Measurements from ENCODE around the gene RPS21.

Gene RPS21
- 40.8 to 119 (median 74.2) reads per million in 17 experiments for total RNA-seq

DNA sequence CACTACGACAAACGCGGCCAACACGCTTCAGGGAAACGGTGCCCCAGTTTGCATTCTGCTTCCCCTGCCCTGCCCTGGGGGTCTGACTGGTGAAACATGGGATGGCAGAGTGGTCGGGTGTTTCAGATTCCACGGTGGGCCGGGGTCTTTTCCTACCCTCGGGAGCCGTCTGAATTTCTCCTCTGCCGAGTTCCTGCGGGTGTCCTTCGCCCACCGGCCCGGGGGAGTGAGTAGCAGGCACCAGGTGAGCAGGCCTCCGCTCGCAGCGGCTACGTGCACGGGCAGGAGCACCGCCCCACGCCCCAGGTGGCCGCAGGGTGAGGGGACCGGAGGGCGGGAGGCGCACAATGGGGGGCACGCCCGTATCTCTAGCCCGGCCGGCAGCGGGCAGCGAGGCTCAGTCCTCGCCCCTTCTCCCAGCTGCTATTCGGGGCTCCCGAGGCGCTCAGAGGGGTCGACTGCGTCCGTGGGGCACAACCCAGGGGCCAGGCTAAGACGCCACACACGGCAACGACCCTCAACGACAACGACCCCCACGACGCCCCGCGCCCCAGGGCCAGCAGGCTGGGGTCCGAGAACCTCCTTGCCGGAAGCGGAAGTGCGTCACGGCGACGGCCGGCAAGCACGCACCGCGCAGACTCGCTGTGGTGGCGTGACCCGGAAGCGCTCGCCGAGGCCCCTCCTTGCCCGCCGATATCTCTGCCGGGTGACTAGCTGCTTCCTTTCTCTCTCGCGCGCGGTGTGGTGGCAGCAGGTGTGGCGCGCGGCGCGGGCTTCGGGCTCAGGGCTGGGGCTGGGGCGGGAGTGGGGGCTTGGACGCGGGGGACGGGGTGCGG, at the start of gene RPS21:
TSS of gene RPS21 (plus strand) at position 721 of the 836 bp plus-strand sequence. CDS start 236 bp downstream, outside the sequence.
- DNase-seq = peak; percentile 93 to 97 (median 96)

GRCh38 chr20:62337558-62338293, 49.2 kb upstream of the RPS21 start:
- DNase-seq = peak in 1 of 4 experiments; percentile 8

DNA sequence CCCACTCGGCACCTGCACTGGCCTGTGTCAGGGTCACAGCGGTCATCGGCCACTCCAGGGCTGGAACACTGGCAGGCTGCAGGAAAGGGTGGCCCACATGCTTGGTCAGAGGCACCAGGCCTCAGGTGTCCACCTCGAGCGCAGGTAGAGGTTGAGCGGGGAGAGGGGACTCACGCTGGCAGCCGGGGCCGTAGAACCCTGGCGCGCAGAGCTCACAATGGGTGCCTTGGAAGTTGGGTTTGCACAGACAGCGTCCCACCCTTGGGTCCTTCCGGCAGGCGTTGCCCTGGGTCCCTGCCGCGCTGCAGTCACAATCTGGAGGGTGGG, 48.6 kb upstream of the RPS21 start:
- no peak for DNase-seq

DNA sequence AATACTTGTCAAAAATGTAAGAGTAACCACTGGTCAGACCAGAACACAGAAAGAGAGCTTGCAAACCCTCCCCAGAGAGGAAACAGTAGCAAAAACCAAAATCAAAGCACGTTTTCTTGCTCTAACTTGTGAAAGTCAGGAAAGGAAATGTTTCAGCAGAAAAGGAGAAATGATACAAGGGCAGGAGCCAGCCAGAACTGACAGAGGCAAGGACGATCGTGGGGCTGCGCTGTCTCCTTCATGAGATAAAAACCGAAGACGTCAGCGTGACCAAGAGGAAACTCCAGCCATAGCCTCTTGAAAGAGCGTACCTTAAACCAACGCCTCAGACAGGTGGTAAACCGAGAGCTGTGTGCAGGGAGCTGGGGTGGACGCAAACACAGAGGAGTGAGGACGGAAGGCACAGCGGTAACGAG, 47.2 kb upstream of the RPS21 start:
- DNase-seq = peak; percentile 20 to 65 (median 55)

DNA sequence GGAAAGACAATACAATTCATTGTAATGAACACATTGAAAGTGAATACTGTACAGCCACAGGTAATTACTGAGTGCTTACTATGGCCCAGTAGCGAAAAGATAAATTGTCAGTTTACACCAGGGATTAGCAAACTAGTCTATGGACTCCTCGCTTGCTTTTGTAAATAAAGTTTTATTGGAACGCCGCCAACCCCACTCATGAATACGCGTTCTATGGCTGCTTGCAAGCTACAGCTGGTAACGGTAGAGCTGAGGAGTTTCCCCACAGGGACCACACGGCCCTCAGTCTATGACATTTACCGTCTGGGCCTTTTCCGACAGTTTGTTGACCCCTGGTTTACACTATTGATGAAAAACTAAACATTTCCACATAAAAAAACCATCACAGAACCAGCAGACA, 44.0 kb upstream of the RPS21 start:
- DNase-seq = no peak

GRCh38 chr20:62344092-62344491, 42.8 kb upstream of the RPS21 start:
- DNase-seq = no peak

- no peak for DNase-seq
Observed at GRCh38 chr20:62344782-62345181, 42.1 kb upstream of the RPS21 start.

DNA sequence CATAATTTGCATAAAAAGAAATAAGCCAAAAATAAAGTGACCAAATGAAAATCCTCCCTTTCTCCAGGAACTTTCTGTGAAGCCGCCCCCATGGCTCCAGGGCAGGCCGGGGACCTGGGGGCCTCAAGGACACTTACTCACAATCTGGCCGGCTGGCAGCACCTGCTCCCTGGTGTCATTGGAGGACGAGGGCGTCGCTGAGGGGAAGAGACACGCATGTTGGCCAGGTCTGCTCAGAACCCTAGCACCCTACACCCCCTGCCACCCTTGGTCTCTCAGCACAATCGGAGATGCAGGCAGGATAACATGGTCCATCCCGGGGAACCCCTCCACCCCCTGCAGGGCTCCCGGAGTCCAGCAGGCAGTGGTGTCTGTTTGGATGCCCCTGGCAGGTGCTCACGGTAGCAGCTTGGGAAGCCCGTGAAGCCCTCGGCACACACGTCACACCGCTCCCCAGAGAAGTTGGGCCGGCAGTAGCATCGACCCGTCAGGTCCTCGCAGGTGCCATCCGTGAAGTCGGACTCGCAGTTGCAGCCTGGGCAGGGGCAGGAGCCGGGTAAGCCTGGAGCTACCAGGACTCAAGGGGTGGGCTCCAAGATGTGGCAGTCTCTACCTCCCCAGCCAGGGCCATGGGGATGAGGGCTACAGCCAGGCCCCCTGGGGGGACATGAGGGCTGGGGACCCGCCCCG, 41.1 kb upstream of the RPS21 start:
- DNase-seq = no peak

GRCh38 chr20:62346398-62347150, 40.3 kb upstream of the RPS21 start:
- no peak for DNase-seq

- no peak for DNase-seq
Observed at GRCh38 chr20:62347151-62347404, 39.8 kb upstream of the RPS21 start.

GRCh38 chr20:62347445-62347844, 39.5 kb upstream of the RPS21 start:
- DNase-seq = no peak

GRCh38 chr20:62348604-62349003, 38.3 kb upstream of the RPS21 start:
- DNase-seq = no peak

DNA sequence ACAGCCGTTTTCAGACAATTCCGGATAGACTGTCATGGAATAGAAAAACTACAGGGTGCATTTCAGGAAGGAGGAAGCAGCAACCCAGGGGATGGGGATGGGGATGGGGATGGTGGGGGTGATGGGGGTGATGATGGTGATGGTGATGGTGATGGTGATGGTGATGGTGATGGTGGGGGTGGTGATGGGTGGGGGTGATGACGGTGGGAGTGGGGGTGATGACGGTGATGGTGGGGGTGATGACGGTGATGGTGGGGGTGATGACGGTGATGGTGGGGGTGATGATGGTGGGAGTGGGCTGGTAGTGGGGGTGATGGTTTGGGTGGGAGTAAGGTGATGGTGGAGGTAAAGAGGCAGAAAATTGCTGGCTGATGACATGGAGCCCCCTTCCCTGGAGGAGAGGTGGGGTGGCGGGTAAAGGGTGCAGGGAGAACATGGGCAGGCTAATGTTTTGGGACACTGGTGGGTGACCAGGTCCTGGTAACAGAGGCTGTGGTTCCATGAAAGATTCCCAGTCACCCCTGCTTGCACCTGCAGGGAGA, 37.3 kb upstream of the RPS21 start:
- no peak for DNase-seq

DNA sequence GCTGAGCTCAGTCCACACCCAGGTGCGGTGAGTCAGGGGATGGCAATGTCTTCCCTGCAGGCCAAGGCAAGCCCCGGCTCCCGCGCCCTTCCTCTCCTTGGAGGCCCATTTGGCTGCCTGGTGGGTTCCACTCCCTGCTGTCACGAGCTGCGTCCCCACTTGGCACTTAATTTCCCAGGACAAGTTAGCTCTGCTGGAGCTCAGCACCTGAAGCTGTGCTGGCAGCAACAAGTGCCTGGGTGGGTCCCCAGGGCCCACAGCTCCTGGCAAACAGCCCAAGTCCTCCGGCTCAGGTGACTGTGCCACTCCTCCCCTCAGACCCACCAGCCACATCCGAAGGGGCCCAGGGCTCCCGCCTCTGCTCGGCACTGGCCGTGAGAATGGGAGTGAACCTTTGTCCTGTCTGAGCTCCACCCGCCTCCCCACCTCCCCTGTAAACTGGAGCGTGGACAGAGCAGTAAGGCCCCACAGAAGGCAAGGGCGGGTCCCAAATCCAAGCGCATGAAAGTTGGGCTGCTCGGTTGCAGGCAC, 36.7 kb upstream of the RPS21 start:
- DNase-seq = no peak

DNA sequence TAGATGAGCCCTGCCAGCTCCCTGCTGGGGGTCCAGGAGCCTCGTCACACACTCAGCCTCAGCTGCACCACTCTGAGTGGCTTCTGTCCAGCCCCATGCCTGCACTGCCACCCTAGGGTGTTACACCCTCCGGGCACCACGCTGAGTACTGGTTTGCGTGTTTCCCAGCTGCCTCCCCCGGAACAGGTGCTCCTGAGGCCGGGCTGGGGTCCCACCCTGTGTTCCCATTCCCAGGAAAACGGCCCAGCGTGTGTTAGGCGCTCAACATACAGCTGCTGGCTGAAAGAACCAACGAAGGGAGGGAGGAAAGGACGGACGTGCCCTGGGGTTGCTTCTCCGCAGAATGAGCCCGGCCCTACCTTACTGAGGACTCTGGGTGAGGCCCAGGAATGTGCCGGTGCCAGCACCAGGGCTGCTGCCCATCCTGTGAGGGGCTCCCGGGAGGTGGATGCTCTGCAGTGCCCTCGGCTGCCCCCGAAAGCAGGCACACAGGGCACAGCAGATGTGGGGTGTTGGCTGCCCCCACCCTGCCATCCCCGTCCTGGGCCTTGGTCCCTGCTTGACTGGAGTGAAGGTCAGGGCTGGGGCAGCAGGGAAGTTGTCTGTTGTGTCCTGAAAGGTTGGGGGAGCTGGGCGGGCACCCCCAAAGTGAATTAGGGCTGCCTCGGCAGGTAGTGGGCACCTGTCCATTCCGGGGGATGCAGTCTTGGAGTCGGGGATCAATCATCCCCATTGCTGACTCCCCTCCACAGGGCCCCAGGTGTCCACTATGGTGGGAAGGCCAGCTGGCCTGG, 36.1 kb upstream of the RPS21 start:
- DNase-seq = no peak

GRCh38 chr20:62351469-62352401, 35.2 kb upstream of the RPS21 start:
- DNase-seq = no peak

DNA sequence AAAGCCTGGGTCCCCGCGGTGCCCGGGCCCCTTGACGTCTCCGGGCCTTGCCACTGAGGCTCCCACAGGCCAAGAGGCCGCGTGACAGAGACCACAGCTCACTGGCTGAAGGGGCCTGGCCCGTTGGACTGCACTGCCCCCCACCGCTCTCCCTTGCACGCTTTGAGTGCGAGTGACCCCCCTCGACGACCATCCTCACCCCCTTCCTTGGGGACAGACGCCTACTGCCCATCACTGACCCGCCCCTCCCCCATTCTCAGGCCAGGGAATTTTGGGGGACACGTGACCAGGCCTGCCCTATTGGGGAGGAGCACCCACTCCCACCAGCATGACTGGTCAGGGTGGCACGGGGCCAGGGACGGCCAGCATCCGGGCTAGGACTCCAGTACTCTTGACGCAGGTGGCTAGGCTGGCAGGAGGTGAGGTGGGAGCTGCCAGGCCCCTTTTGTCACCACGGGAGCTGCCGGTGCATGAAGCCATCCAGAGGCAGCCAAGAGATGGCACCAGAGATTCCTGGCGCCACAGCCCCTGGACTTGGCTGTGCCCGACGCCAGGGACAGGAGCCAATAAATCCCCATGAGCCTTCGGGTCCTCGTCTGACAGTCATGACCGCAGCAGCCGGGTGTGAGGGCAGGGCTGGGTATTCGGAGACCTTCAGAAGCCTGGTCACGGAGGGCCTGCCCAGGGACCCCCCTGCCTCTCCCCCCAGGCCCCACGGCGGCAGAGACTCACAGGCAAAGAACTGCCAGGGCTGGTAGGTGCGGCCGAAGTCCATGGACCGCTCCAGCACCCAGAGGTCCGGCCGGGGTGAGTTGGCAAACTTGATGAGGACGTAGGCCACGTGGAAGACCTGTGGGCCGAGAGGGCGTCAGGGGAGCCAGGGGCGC, 34.3 kb upstream of the RPS21 start:
- no peak for DNase-seq

DNA sequence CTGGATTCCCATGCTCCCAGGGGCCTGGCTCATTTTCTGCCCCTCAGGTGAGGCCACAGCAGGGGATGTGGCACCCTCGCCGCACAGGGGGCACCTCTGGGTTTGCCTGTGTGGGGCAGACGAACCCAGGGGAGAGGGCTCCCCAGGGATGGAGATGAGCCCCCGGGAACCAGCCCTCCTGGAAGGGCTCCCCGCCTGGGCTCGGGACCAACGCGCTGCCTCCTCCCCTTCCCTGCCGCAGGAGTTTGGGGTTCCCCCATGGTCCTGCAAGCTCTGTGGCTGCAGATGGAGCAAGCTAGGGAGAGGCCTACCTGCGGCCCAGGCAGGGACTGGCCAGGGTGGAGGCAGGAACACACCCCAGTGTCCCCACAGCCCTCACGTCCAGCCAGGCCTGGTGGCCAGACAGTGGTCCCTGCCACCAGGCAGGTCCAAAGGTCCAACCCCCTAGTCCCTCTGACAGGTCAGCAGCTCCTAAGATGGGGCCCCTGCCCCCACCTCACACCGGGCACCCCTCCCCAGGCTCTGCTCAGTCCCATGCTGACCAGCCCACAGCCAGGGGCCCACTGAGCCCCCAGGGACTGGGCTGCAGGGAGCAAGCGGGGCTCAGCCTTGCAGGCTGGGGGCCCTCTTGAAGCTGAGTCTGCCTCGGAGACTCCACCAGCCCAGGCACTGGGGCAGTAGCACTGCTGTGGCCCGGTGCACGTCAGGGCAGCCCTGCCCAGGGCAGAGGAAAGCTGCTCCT, 33.4 kb upstream of the RPS21 start:
- no peak for DNase-seq
